CD4-positive, alpha-beta T cell treated with Interleukin-1 beta for 1 hour (primary cell): Measurements from ENCODE around the gene TAPBP.
A peak's percentile ranks its signal among the peaks of the same experiment; 100 is the strongest.
"Not testable (repeated sequence)": the region's sequence is repeated elsewhere in the genome, so short reads cannot be mapped to it uniquely, and the experiment has no call there.

Experiments used
- DNase-seq, 2 donors: peaks; one replicate each; pipeline ENCODE4 v3.0.0-alpha.2; 2020 to 2022

Gene TAPBP

GRCh38 chr6:33313709-33314514, at the start of gene TAPBP:
Gene TAPBP (minus strand): TSS chr6:33314078. CDS start chr6:33314041, 37 bp downstream.
- DNase-seq = peak; percentile 94

GRCh38 chr6:33363486-33363885, 49.6 kb upstream of the TAPBP start:
- not testable (repeated sequence) for DNase-seq

- no peak for DNase-seq
Measured at GRCh38 chr6:33359331-33359730, 45.5 kb upstream of the TAPBP start.

GRCh38 chr6:33357160-33357871, 43.4 kb upstream of the TAPBP start:
- DNase-seq = not testable (repeated sequence)

- DNase-seq = no peak
Measured at GRCh38 chr6:33356295-33356694, 42.4 kb upstream of the TAPBP start.

- not testable (repeated sequence) for DNase-seq
Measured at GRCh38 chr6:33355860-33356259, 42.0 kb upstream of the TAPBP start.

GRCh38 chr6:33347816-33348215, 33.9 kb upstream of the TAPBP start:
- no peak for DNase-seq

- not testable (repeated sequence) for DNase-seq
Measured at GRCh38 chr6:33346972-33347371, 33.1 kb upstream of the TAPBP start.

- DNase-seq = peak; percentile 79 to 88
Measured at GRCh38 chr6:33344701-33345697, 31.1 kb upstream of the TAPBP start.

GRCh38 chr6:33343953-33344611, 30.2 kb upstream of the TAPBP start:
- DNase-seq = peak; percentile 84 to 86

- not testable (repeated sequence) for DNase-seq
Measured at GRCh38 chr6:33343606-33343952, 29.7 kb upstream of the TAPBP start.

GRCh38 chr6:33339193-33339592, 25.3 kb upstream of the TAPBP start:
- DNase-seq = no peak

- no peak for DNase-seq
Measured at GRCh38 chr6:33336495-33336894, 22.6 kb upstream of the TAPBP start.

GRCh38 chr6:33335916-33336315, 22.0 kb upstream of the TAPBP start:
- no peak for DNase-seq

- DNase-seq = no peak
Measured at GRCh38 chr6:33333666-33334065, 19.8 kb upstream of the TAPBP start.

GRCh38 chr6:33330736-33331135, 16.9 kb upstream of the TAPBP start:
- DNase-seq = no peak

GRCh38 chr6:33329058-33329457, 15.2 kb upstream of the TAPBP start:
- DNase-seq = no peak

GRCh38 chr6:33324125-33324524, 10.2 kb upstream of the TAPBP start:
- no peak for DNase-seq

GRCh38 chr6:33323623-33323948, 9.7 kb upstream of the TAPBP start:
- DNase-seq = no peak

- DNase-seq = no peak
Measured at GRCh38 chr6:33321227-33321626, 7.3 kb upstream of the TAPBP start.

GRCh38 chr6:33320315-33321181, 6.7 kb upstream of the TAPBP start:
- DNase-seq = no peak

- DNase-seq = no peak
Measured at GRCh38 chr6:33319939-33320314, 6.0 kb upstream of the TAPBP start.
